ENCODE measurements around the gene CELF2.

Gene CELF2

DNA sequence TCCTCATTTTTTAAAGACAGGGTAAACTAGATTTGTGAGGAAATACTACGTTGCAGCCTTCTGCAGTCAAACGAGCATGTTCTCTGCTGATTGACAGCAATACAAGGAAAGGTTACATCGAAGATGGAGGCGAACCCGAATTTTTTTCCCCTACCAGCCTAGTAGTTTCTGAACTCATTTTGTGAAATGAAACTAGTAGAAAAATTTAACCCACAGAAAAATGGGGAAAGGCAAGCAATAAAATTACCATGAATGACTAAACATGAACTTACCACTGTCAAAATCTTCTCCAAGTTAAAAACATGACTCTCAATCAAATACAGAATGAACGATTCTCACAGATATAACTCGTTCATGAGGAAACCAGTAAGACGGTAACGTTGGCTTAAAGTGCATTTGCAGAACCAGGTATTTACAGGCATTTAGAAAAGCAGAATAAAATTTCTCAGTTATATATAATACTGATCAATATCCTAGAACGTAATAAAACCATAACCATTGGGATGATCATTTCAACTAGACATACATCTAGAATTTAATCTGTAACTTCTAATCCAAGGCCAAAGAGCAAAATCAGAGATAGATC lies 73.9 kb downstream of the CELF2 start:
- no peaks in the 10 kb centered on the region for H3K9me3 ChIP-seq (ENCODE audit: insufficient read depth, low read length)
- TF ChIP-seq EZH2phosphoT487 (conservative IDR thresholded peaks at IDR 0.05; ENCODE audit: low read length), result no peak
- TF ChIP-seq, protein P1, sequence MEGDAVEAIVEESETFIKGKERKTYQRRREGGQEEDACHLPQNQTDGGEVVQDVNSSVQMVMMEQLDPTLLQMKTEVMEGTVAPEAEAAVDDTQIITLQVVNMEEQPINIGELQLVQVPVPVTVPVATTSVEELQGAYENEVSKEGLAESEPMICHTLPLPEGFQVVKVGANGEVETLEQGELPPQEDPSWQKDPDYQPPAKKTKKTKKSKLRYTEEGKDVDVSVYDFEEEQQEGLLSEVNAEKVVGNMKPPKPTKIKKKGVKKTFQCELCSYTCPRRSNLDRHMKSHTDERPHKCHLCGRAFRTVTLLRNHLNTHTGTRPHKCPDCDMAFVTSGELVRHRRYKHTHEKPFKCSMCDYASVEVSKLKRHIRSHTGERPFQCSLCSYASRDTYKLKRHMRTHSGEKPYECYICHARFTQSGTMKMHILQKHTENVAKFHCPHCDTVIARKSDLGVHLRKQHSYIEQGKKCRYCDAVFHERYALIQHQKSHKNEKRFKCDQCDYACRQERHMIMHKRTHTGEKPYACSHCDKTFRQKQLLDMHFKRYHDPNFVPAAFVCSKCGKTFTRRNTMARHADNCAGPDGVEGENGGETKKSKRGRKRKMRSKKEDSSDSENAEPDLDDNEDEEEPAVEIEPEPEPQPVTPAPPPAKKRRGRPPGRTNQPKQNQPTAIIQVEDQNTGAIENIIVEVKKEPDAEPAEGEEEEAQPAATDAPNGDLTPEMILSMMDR (IDR thresholded peaks at IDR 0.05; ENCODE audit: insufficient read depth, low read length, poor library complexity, severe bottlenecking), result no peak
- H3K27me3 ChIP-seq (ENCODE audit: low read length), result no peaks in the 10 kb centered on the region
- H3K27ac ChIP-seq (ENCODE audit: low read depth, low read length), result no peak overlapping the region
- H3K9me2 ChIP-seq (replicated peaks; ENCODE audit: insufficient read depth, low read length), result no peaks in the 10 kb centered on the region
- no peak overlapping the region for H3K4me3 ChIP-seq (ENCODE audit: insufficient read depth, low read length, poor library complexity, severe bottlenecking)
- no peaks in the 10 kb centered on the region for H3K36me3 ChIP-seq (ENCODE audit: low read length)
- H3K9ac ChIP-seq (ENCODE audit: low read length), result no peak overlapping the region
- no peak overlapping the region for H2AFZ ChIP-seq (ENCODE audit: low read depth, low read length, severe bottlenecking)
- H4K20me1 ChIP-seq (ENCODE audit: low read depth, low read length), result no peaks in the 10 kb centered on the region
- no peaks in the 10 kb centered on the region for H3F3A ChIP-seq (ENCODE audit: insufficient read depth)
- no peaks in the 10 kb centered on the region for H3K79me2 ChIP-seq (ENCODE audit: insufficient read depth, low read length)
- no peak overlapping the region for H3K4me2 ChIP-seq (ENCODE audit: low read depth, low read length, poor library complexity, severe bottlenecking)

DNA sequence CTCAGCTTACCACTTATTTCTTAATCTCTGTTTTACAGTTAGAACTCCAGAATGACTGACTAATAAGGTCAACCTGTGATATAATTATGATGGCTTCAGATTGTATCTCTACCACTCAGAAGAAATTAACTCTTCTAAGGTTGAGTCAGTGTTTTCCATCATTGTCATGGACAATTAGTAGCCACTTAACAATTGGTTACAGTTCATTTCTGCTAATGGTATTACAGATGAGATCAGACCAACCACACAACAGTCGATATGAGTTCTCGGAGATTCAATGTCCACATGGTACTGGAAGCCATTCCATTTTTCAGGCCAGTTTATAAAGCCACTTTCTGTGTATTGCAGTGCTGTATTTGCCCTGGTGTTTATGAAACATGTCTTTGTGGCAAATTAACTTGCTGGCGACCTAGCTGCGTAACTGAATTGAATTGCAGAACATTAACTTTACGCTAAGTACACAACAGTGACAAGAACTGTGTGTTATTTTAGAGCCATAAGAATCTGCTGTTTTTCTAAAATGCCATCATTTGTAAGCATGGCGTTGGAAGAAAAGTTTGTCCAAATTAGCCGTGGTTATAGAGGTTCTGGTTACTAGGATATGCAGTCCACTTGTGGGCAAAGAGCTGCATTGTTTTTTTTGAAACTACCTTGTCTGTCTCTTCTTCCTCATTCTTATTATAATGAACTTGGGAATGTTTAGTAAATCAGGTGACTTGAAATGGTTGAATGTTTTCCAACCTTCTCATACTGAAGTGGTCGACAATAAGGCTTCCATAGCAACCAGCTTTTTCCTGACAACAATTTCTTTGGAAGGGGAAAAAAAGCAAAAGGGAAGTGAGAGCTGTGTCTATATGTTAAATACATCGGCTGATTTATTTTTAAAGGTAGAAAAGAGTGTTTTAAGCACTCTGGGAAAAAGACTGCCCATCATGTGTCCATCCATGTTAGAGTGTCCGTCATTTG lies 76.4 kb downstream of the CELF2 start:
- Histone ChIP-seq H3K9me2 (replicated peaks; ENCODE audit: insufficient read depth, low read length) (no peaks in the 10 kb centered on the region), H3F3A (ENCODE audit: insufficient read depth) (no peaks in the 10 kb centered on the region), H3K79me2 (ENCODE audit: insufficient read depth, low read length) (no peaks in the 10 kb centered on the region), H3K4me2 (ENCODE audit: low read depth, low read length, poor library complexity, severe bottlenecking) (no peak overlapping the region), H3K9me3 (ENCODE audit: insufficient read depth, low read length) (no peaks in the 10 kb centered on the region), H4K20me1 (ENCODE audit: low read depth, low read length) (no peaks in the 10 kb centered on the region), H3K36me3 (ENCODE audit: low read length) (no peaks in the 10 kb centered on the region), H3K27me3 (ENCODE audit: low read length) (no peaks in the 10 kb centered on the region), H3K27ac (ENCODE audit: low read depth, low read length) (no peak overlapping the region), H3K9ac (ENCODE audit: low read length) (no peak overlapping the region), H2AFZ (ENCODE audit: low read depth, low read length, severe bottlenecking) (no peak overlapping the region), H3K4me3 (ENCODE audit: insufficient read depth, low read length, poor library complexity, severe bottlenecking) (no peak overlapping the region)
- TF ChIP-seq EZH2phosphoT487 (conservative IDR thresholded peaks at IDR 0.05; ENCODE audit: low read length), result no peak
- TF ChIP-seq, protein P1 (IDR thresholded peaks at IDR 0.05; ENCODE audit: insufficient read depth, low read length, poor library complexity, severe bottlenecking), result no peak

DNA sequence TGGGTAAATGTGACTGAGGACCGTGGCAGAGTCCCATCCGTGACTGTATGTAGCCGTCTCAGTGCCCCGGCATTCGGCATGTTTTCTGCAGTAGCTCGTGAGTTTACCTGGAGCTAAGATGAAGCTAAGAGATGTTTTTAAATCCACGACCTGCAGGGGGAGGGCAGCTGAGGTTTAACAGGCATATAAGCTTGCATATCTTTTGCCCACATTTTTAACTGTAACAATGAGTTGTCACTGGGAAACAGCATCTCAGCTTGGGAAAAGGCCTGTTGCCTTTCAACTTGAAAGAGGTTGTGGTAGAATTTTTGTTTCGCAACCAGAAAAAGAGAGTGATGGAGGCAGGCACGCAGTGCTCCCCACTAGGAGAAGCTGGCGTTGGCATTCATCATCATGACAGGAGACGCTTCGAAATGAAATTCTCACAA lies 77.7 kb downstream of the CELF2 start:
- TF ChIP-seq EZH2phosphoT487 (conservative IDR thresholded peaks at IDR 0.05; ENCODE audit: low read length), result no peak
- TF ChIP-seq, protein P1 (IDR thresholded peaks at IDR 0.05; ENCODE audit: insufficient read depth, low read length, poor library complexity, severe bottlenecking), result no peak
- Histone ChIP-seq H3K9me2 (replicated peaks; ENCODE audit: insufficient read depth, low read length) (no peaks in the 10 kb centered on the region), H3K9me3 (ENCODE audit: insufficient read depth, low read length) (no peaks in the 10 kb centered on the region), H4K20me1 (ENCODE audit: low read depth, low read length) (no peaks in the 10 kb centered on the region), H3K4me3 (ENCODE audit: insufficient read depth, low read length, poor library complexity, severe bottlenecking) (no peak overlapping the region), H3K79me2 (ENCODE audit: insufficient read depth, low read length) (no peaks in the 10 kb centered on the region), H3K36me3 (ENCODE audit: low read length) (no peaks in the 10 kb centered on the region), H3F3A (ENCODE audit: insufficient read depth) (no peaks in the 10 kb centered on the region), H2AFZ (ENCODE audit: low read depth, low read length, severe bottlenecking) (no peak overlapping the region), H3K4me2 (ENCODE audit: low read depth, low read length, poor library complexity, severe bottlenecking) (no peak overlapping the region), H3K9ac (ENCODE audit: low read length) (no peak overlapping the region), H3K27me3 (ENCODE audit: low read length) (no peaks in the 10 kb centered on the region), H3K27ac (ENCODE audit: low read depth, low read length) (no peak overlapping the region)

Measured in SU-DHL-6 (cell line).